Mammary epithelial cell (primary cell): ENCODE results near the gene ELP2.

Experiments
- EZH2 ChIP-seq: IDR thresholded peaks from 2 replicates; pipeline ENCODE4 v1.6.1; 2012; ENCODE audit warnings: low read length, inconsistent platforms, borderline replicate concordance
- TF ChIP-seq, protein P1 (sequence below), 2 donors: IDR thresholded peaks in 1 of 2; conservative IDR thresholded peaks in 1 of 2; 2 replicates each; pipeline ENCODE4 v1.5.1; 2011 to 2012; ENCODE audit warnings: inconsistent platforms in 2 of 2, low read length in 2 of 2, mild to moderate bottlenecking in 2 of 2, control low read depth in 1 of 2, low read depth in 1 of 2; ENCODE audit not compliant: insufficient read depth in 1 of 2; ENCODE audit errors: extremely low read depth in 1 of 2

DNA sequence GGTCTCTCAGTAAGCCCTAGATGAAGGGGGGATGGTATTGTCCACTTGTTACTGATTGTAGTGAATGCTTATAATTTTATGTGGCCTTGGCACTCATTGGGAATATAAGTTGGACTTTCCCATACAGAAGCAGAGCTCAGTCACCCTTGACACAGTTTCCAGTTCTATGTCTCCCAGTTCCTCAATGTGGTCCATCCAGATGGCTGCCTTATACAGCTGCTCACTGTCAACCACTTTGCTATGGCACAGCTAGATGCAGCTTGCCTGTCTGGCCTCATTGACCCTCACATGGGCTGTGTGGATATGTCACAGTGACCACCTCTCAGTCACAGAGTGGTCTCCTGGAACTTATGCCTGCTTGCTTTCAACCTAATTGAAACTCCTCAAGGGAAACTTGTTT lies 22.2 kb upstream of the ELP2 start:
- TF ChIP-seq, protein P1, sequence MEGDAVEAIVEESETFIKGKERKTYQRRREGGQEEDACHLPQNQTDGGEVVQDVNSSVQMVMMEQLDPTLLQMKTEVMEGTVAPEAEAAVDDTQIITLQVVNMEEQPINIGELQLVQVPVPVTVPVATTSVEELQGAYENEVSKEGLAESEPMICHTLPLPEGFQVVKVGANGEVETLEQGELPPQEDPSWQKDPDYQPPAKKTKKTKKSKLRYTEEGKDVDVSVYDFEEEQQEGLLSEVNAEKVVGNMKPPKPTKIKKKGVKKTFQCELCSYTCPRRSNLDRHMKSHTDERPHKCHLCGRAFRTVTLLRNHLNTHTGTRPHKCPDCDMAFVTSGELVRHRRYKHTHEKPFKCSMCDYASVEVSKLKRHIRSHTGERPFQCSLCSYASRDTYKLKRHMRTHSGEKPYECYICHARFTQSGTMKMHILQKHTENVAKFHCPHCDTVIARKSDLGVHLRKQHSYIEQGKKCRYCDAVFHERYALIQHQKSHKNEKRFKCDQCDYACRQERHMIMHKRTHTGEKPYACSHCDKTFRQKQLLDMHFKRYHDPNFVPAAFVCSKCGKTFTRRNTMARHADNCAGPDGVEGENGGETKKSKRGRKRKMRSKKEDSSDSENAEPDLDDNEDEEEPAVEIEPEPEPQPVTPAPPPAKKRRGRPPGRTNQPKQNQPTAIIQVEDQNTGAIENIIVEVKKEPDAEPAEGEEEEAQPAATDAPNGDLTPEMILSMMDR (conservative IDR thresholded peaks at IDR 0.05 in 1 of 2, IDR thresholded peaks at IDR 0.05 in 1 of 2; ENCODE audit: extremely low read depth in 1 of 2, insufficient read depth in 1 of 2, low read depth in 1 of 2, low read length in 2 of 2): no peak
- no peak for TF ChIP-seq EZH2
